Measurements from ENCODE around the gene SLC39A9.
"Not testable (repeated sequence)": the region's sequence is repeated elsewhere in the genome, so short reads cannot be mapped to it uniquely, and the experiment has no call there.

Gene SLC39A9

DNA sequence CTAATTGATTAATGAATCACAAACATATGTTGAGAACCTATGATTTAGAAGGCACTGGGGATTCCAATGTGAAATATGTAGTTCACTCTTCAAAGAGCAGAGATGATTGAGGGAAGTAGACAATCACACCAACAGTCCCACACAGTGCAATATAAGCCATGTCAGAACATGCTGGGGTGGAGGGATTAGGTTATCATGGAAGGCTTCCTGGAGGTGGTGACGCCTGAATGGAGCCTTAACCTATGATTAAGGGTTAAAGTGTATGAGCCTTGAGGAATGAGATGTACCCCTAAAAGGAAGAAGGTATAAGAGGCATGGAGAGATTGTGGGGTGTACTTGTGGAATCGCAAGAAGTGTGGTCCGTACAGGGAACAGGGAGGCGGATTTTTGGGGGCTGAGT lies 31.7 kb upstream of the SLC39A9 start:
- DNase-seq (ENCODE audit: extremely low read depth in 1 of 2, low read depth in 1 of 2) = no peak

DNA sequence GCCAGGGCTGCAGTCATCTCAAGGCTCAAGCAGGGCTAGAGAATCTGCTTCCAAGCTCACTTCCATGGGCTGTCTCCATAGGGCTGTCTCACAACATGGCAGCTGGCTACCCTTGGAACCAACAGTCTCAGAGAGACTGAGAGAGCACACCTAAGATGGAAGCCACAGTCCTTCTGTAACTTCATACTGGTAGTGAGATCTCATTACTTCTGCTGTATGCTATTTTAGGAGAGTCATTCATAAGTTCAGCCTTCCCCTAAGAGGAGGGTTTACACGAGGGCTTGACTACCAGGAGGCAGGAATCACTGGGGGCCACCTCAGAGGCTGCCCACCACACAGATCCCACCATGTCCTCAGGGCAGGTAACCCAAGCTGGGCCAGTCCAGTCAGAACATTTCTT lies 30.1 kb upstream of the SLC39A9 start:
- DNase-seq (ENCODE audit: extremely low read depth in 1 of 2, low read depth in 1 of 2) = no peak

DNA sequence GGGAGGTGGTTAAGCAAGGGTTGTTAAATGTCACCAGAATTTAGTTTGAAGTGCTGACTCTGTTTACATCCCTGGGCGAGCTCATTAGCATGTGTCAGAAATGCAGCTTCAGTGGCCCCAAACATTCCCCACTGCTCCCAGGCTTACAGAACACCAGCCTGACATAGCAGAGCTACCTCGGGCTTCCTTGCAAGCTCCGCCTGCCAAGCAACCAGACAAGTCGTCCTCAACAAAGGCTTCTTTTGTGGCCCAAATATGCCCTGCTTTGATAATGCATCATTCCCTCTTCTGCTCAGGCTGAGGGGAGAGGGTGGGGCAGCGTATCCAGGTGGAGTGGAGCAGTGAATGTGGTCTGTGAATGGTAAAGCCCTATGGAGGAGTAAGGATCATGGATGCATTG lies 28.4 kb upstream of the SLC39A9 start:
- DNase-seq (ENCODE audit: extremely low read depth in 1 of 2, low read depth in 1 of 2) = no peak

DNA sequence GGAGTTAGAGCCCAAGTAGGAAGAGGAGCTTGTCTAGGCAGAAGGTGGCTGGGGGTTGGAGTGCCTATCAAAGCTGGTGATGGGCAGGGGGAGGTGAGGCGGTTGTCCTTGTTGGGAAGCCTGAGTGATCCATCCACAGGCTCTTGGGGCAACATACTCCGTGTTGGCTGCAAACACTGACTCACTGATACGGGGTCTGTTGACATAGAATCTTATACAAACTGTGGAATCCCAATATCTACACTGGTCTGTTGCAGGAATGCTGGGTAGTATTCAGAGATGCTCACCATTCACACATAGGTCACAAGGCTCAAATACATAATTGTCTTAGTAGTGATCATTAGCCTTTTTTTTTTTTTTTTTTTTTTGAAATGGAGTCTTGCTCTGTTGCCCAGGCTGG lies 26.3 kb upstream of the SLC39A9 start:
- DNase-seq (ENCODE audit: extremely low read depth in 1 of 2, low read depth in 1 of 2) = no peak

DNA sequence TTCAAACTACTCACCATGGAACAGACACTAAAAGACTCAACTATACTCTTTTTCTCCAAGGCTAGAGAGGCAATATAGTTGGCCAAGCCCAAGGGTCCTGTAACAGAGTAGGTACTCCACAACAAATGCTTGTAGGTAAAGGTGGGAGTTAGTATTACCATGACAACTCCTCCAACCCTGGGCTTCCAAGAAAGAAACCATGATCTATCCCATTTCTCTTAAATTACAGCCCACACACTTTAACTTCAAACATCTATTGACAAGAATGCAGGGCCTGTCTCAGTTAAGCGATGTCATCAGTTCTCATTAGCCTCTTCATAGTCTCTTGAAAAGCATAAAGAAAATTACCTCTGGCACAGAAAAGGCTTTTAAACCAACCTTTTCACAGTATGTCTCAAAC lies 25.4 kb upstream of the SLC39A9 start:
- no peak for DNase-seq (ENCODE audit: extremely low read depth in 1 of 2, low read depth in 1 of 2)

DNA sequence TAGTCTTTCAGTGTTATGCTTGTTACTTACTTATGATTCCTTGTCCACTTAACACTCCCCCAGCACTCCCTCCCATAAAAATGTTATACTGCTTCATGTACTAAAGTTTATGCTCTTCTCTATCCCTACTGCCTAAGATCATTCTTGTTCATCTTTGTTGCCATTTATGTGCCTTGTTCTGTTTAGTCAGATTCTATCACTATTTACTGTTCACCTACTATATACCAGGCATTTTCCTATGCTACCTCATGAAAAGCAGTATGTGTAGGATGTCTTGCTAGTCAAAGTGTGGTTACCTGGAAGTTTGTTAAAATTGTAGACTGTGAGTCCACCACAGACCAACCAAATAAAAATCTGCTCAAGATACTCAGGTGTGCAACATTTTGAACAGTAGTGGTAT lies 24.3 kb upstream of the SLC39A9 start:
- DNase-seq (ENCODE audit: extremely low read depth in 1 of 2, low read depth in 1 of 2) = no peak

DNA sequence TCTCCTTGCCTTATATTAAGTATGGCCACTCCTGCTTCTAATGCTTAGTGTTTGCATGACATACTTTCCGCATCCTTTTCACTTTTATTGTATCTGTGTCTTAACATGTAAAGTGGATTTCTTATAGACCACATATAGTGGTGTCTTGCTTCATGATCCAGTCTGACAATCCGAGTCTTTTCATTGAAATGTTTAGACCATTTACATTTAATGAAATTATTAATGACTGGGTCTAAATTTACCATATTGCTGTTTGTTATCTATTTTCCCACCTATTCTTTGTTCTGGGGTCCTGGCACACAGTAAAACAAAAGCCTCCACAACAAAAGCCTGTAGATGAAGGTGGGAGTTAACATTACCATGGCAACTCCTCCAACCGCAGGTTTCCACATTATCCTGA lies 23.3 kb upstream of the SLC39A9 start:
- no peak for DNase-seq (ENCODE audit: extremely low read depth in 1 of 2, low read depth in 1 of 2)

DNA sequence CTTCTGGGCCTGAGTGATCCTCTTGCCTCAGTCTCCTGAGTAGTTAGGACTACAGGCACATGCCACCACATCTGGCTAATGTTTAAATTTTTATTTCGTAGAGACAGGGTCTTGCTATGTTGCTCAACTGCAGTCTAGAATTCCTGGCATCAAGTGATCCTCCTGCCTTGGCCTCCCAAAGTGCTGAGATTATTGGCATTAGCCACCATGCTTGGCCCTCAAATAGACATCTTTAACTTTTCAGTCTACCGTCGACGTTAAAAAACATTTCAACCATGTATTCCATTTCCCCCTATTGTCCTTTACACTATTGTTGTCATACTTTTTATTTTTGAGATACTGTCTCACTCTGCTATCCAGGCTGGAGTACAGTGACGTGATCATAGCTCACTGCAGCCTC lies 22.8 kb upstream of the SLC39A9 start:
- DNase-seq (ENCODE audit: extremely low read depth in 1 of 2, low read depth in 1 of 2) = no peak

DNA sequence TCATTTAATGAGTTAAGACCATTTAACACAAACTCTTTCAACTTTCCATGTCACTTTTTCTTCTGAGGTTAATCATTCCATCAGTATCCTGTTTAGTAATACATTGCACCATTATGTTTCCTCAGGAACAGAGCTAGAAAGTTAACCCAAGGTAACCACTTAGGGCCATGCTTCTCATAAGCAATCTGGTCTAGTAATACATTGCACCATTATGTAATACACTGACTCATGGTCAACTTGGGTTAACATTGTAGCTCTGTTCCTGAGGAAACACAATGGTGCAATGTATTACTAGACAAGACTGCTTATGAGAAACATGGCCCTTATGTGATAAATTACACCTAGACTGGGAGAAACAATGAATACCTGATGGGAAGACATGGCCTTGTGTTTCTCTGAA lies 22.1 kb upstream of the SLC39A9 start:
- no peak for DNase-seq (ENCODE audit: extremely low read depth in 1 of 2, low read depth in 1 of 2)

DNA sequence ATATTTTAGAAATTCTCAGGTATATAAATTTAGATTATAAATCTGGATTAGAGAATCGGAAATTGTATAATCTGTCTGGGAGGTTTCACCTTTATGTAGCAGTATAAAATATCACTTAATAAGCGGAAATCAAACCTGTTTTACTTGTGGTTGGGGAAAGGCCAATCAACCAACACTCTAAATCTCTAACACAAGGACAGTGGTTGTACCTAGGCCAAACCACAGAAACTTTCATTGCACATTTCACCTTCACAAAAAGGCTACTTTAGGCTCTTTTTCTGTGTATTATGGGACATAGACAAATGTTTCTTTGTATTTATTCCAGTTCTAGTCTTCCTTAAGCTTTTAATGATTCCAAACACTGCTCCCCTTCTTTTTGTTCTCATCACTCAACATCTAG lies 20.2 kb upstream of the SLC39A9 start:
- no peak for DNase-seq (ENCODE audit: extremely low read depth in 1 of 2, low read depth in 1 of 2)

DNA sequence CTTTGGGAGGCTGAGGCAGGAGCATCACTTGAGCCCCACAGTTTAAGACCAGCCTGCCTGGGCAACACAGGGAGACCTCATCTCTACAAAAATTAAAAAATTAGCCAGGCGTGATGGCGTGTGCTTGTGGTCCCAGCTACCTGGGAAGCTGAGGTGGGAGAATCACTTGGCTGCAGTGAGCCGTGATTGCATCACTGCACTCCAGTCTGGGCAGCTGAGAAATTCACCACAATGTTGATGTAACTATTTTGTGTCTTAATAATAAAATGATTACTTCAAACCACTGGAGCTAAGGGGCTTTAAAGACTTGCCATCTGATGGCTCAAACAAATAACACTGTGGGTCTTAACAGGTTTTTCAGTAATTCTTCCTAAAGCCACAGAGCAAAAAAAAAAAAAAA lies 11.2 kb upstream of the SLC39A9 start:
- DNase-seq (ENCODE audit: extremely low read depth in 1 of 2, low read depth in 1 of 2) = no peak

DNA sequence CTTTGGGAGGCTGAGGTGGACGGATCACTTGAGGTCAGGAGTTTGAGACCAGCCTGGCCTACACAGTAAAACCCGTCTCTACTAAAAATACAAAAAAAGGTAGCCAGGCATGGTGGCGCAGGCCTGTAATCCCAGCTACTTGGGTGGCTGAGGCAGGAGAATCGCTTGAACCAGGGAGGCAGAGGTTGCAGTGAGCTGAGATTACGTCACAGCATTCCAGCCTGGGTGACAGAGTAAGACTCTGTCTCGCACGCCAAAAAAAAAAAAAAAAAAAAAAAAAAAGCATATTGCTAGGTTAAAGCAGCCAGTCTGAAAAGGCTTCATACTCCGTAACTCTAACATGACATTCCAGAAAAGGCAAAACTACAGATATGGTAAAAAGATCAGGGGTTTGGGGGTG lies 7.1 kb upstream of the SLC39A9 start:
- not testable (repeated sequence) for DNase-seq (ENCODE audit: extremely low read depth in 1 of 2, low read depth in 1 of 2)

DNA sequence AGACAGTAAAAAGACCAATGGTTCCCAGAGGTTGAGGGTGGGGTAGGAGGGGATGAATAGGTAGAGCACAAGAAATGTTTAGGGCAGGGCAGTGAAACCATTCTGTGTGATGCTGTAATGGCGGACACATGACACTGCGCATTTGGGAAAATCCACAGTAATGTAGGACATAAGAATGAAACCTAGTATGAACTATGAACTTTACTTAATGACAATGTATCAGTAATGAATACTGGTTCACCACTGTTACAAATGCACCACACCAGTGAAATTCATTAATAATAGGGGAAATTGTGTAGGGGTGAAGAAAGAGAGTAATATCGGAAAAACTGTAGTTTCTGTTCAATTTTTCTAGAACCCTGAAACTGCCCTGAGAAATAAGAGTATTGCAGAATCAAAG lies 6.0 kb upstream of the SLC39A9 start:
- no peak for DNase-seq (ENCODE audit: extremely low read depth in 1 of 2, low read depth in 1 of 2)

DNA sequence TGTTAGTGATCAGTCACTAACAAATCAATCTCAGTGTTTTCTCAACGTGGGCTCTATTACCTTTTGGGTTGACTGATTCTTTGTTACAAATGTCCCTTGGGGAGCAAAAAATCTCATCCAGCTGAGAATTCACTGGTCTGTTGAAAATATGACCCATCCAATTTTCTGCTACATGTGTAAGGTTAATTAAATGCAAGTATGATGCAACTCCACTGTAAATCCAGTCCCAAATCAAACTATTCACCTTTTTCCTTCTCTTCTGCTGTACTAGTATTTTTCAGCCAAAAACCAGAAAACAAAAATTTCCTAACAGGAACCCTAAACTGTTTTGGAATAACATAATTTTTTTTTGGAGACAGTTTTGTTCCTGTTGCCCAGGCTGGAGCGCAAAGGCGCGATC lies 2.6 kb upstream of the SLC39A9 start:
- DNase-seq (ENCODE audit: extremely low read depth in 1 of 2, low read depth in 1 of 2) = no peak

DNA sequence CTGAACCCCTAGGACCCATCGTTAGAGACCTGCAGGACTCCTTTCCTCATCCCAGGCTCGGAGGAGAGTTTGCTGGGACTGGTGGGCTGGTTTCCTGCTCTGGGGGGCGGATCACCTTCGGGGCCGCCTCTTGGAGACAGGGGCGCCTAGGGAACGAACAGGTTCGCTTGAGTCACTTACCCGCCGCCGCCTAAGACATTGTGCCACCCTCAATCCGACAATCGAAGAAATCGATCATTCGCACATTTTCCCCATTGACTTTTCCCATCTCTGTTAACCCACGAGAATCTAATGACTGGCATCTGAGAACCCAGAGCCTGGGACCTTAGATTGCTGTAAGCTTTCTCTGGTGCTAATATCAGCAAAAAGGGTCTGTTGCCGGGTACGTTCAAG lies 322 bp downstream of the SLC39A9 start:
- no peak for DNase-seq (ENCODE audit: extremely low read depth in 1 of 2, low read depth in 1 of 2)

DNA sequence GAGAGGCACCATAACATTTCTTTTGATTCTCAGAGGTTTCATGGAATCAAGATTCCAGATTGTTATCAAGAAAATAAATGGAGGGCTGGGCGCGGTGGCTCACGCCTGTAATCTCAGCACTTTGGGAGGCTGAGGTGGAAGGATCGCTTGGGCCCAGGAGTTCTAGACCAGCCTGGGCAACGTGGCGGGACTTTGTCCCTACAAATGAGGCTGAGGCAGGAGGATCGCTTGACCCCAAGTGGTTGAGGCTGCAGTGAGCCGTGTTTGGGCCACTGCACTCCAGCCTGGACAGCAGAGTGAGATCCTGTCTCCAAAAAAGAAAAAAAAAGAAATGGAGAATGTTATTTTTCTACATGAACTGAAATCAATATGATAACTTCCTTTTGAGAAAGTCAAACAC lies 1.3 kb downstream of the SLC39A9 start:
- no peak for DNase-seq (ENCODE audit: extremely low read depth in 1 of 2, low read depth in 1 of 2)

DNA sequence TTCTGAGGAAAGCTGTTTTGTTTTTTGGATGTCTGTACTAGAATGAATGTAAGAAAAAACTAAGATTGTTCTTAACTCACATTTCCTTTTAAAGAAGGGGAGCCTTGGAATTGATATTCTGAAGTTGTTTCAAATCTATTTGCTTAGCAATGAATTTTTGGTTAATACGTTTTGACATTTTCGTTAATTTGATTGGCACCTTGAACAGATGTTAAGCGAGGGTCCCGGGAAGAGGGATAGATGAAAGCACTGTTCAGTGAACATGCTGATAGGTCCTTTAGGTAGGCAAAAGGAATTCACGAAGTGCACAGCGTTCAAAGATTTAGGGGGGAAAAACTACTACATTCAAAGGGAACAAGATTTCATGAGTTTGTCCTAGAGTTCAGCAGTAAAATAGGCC lies 1.7 kb downstream of the SLC39A9 start:
- no peak for DNase-seq (ENCODE audit: extremely low read depth in 1 of 2, low read depth in 1 of 2)

DNA sequence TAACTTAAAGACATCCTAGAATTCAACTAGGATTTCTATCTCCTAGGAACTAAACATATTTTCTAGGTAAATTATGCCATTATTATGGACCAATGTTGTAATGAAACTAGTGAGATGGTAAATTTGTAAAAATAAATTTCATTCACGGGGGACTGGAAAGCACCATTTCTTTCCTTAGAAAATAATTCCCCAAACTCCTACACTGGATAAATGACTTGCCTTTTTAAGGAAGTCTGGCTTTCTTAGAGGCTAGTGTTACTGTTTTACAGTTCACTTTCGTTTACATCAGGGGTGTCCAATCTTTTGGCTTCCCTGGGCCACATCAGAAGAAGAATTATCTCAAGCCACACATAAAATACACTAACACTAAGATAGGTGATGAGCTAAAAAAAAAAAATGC lies 3.3 kb downstream of the SLC39A9 start:
- DNase-seq (ENCODE audit: extremely low read depth in 1 of 2, low read depth in 1 of 2) = no peak

DNA sequence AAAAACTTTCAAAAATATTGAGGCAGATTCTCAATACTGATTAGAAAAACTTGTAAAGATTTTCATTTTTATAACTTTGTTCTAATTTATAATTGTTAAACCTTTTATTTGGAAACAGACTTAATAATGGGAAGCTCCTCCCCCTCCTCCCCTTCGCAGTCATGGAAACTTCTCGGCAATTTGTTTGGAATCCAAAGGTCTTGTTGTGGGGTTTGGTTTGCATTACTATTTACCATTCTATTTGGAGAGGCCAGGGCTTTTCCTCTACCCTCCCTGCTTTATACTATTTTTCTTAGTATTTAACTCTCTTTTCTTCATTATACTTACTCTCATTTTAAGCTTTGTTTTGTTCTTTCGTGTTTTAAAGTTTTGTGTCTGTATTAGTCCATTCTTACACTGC lies 6.0 kb downstream of the SLC39A9 start:
- DNase-seq (ENCODE audit: extremely low read depth in 1 of 2, low read depth in 1 of 2) = no peak

DNA sequence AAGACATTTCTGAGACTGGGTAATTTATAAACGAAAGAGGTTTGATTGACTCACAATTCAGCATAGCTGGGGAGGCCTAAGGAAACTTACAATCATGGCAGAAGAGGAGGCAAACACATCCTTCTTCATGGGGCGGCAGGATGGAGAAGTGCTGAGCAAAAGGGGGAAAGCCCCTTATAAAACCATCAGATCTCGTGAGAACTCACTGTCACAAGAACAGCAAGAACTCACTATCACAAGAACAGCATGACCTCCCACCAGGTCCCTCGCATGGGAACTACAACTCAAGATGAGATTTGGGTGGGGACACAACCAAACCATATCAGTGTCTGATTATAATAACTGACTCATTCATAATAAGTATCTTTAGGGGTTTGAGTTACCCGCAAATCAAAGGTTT lies 6.4 kb downstream of the SLC39A9 start:
- DNase-seq (ENCODE audit: extremely low read depth in 1 of 2, low read depth in 1 of 2) = no peak

DNA sequence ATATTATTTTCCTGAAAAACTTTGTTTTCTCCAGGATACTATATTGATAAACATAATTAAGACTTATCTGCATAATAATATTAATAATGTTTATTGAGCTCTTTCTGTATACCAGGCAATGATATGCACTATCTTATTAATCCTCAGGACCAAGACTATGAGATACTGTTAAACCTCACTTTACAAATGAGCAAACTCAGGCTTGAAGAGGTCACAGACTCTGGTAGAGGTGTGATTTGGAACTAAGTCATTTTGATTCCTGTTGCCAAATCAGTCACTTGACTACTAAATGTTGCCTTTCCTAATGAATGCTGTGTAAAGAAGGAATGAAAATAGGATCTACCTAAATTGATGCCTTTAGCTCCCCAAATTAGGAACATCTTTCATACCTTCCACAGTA lies 7.3 kb downstream of the SLC39A9 start:
- DNase-seq (ENCODE audit: extremely low read depth in 1 of 2, low read depth in 1 of 2) = no peak

DNA sequence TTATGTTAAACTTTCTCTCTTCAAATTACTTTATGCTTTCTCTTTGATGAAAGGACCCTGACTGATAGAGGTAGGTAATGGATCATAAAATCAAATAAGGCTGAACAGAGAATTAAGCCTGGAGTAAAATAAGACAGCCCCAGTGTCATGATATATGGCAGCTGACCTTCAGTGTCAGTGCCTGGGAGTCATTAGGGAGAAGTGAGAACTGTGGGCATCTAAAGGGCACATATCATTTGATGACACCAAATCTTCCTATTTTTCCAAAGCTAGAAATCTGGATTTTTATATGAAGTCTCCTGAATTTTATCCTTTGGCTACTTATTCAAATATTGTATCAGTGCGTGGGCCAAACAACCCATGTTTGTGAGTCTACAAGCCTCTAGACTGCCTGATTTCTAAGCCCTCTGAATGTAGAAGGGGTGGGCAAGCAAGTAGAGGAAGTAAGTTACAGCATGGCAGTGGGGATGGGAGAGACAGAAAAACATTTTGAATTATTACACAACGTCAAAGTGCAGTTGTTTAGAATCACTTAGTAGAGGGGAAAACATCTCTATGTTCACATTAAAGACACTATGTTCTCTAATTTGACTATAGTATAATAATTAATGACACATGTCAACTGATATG lies 10.0 kb downstream of the SLC39A9 start:
- no peak for DNase-seq (ENCODE audit: extremely low read depth in 1 of 2, low read depth in 1 of 2)

DNA sequence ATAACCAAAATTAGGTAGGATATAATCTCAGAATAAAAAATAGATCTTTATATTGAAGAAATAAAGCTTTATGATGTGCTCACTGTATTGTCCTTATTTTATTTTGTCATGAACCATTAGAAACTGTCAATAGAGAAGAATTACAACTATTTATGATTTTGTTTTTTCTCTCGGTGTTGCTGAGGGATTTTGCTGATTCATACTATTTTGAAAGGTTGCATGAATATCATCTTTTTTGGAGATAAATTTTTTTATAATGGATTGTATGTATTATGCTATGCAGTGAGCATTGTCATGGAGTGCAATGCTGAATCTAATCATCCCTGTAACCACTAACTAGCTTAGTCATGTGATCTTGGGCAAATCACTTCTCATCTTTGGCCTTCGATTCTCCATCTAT lies 15.0 kb downstream of the SLC39A9 start:
- DNase-seq (ENCODE audit: extremely low read depth in 1 of 2, low read depth in 1 of 2) = no peak

DNA sequence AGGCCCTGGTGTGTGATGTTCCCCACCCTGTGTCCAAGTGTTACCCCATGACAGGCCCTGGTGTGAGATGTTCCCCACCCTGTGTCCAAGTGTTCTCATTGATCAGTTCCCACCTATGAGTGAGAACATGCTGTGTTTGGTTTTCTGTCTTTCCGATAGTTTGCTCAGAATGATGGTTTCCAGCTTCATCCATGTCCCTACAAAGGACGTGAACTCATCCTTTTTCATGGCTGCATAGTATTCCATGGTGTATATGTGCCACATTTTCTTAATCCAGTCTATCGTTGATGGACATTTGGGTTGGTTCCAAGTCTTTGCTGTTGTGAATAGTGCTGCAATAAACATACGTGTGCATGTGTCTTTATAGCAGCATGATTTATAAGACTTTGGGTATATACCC lies 17.6 kb downstream of the SLC39A9 start:
- DNase-seq (ENCODE audit: extremely low read depth in 1 of 2, low read depth in 1 of 2) = not testable (repeated sequence)
